PFSK-1 (cell line): ENCODE results near the gene TGM2.

ENCODE experiments used
- REST ChIP-seq, 2 experiments: IDR thresholded peaks; 2 replicates each; pipeline versions ENCODE4 v1.6.1 to v1.8.0; 2011 to 2012; ENCODE audit warnings: low read depth in 2 of 2, low read length in 2 of 2, control low read depth in 1 of 2, inconsistent platforms in 1 of 2, mild to moderate bottlenecking in 1 of 2, moderate library complexity in 1 of 2; ENCODE audit not compliant: insufficient read depth in 1 of 2
- SIN3A ChIP-seq: IDR thresholded peaks from 2 replicates; pipeline ENCODE4 v1.6.1; 2012; ENCODE audit warnings: mild to moderate bottlenecking, low read length, moderate library complexity, borderline replicate concordance; ENCODE audit not compliant: insufficient read depth

- TF ChIP-seq SIN3A (no peak), REST (IDR thresholded peaks at IDR 0.05; ENCODE audit: insufficient read depth in 1 of 2, low read depth in 2 of 2, low read length in 2 of 2) (no peak)
These were observed 18.4 kb downstream of the TGM2 start for GRCh38 chr20:38146628-38147027.
